NCI-H1417 treated with DMSO at 0.1 percent for 48 hours (cell line): ENCODE data around the gene CFAP68.

Experiments used
- DNase-seq: peaks from one replicate; lab custom pipeline; 2025; lab: John Stamatoyannopoulos, UW

CFAP68 gene, protein sequence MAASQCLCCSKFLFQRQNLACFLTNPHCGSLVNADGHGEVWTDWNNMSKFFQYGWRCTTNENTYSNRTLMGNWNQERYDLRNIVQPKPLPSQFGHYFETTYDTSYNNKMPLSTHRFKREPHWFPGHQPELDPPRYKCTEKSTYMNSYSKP

DNA sequence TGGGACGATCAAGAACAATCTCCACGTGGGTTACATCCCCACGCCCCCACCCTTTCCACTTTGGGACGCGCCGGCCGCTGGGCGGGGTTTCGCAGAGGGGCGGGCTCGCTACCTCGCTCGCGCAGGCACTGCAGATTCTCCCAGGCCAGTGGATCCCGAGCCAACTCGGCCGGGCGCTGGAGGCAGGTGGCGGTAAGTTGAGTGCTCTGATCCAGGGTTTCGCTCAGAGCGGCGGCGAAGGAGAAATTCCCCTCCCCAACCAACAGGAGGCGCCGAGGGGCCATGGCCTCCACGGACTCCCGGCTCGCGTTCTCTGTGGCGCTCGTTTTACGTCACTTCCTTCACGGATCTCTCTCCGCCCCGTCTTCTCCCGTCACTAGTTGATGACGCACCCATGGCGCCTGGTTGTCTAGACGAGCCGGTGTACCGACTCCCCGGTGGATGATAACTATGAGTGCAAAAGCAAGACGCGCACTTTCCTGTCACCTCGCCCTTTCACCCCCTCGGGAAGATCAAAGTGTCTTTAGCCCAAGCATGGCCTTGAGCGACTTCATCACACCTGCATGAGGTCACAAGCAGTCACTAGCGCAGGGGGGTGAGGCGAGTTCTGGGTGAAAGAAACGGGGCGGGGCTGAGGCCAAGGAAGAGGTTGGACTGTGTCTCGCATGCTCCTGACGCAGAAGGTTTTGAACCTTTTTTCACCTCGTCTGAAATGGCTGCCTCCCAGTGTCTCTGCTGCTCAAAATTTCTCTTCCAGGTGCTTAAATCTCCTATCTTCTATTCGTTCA lies at the start of gene CFAP68, which contains the start of gene FDXACB1:
Gene CFAP68 (plus strand): TSS at position 693 of the 788 bp plus-strand sequence. CDS start 20 bp downstream, at position 713.
Gene FDXACB1 (minus strand): TSS at position 317 of the 788 bp plus-strand sequence. CDS start 33 bp downstream, at position 284.
- peak; percentile 94 for DNase-seq

DNA sequence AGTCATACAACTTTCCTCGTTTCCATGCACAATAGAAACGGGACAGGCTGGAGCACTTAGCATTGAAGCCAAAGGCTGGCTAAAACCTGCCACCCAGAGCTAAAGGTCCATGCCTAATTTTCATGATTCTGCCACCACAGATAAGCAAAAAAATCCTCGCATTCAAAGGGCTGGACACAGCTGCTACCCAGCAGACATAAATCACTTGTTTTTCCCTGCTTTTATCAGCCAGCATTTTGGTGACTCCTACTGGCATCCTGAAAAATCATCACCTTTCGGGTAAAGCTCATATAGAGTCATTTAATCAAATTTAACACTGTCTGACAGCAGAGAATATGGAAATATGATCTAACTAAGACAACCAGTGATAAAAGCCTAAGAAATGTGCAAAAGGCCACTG lies 45.8 kb upstream of the CFAP68 start:
- no peak for DNase-seq

DNA sequence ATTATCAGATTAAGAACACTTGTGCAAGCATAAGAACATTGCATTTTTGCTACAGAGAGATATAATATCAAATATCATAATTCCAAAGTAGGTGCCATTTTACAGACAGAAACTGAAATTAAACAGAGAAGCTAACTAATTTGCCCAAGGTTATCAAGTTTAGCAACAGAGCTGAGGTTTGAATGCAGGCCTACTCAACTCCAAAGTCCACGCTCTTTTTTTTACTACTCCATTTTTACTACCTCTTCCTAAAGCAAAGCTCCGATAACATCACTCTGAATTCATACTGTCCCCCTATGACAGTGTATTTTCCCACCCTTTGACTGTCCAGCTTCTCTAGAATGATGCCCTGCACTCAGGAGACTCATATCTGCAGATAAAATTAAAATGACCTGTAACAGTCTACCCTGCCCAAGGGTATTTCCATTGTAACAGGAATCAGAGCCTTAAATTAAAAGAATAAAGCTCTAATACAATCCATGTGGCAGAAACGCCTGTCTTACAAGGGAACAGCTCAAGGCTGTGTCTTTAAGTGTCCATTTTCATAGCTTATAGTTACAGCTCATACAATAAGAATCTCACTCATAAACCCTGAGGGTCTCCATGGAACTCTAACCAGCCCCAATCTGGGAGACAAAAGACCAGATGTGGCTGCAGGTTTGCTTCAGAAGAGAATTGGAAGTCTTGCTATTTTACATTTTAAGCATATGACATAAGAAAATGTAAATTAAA lies 44.7 kb upstream of the CFAP68 start:
- no peak for DNase-seq

DNA sequence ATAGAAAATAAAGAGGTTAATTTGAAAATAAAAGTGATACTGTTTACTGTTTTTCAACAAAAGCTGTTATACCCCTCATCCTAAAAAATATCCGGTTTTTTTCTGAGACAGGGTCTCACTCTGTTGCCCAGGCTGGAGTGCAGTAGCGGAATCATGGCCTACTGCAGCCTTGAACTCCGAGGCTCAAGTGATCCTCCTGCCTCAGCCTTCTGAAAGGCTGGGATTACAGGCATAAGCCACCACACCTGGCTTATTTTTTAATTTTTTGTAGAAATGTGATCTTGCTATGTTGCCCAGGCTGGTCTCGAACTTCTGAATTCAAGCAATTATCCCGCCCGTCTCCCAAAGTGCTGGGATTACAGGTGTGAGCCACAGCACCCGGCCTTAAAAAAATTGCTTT lies 43.7 kb upstream of the CFAP68 start:
- no peak for DNase-seq

DNA sequence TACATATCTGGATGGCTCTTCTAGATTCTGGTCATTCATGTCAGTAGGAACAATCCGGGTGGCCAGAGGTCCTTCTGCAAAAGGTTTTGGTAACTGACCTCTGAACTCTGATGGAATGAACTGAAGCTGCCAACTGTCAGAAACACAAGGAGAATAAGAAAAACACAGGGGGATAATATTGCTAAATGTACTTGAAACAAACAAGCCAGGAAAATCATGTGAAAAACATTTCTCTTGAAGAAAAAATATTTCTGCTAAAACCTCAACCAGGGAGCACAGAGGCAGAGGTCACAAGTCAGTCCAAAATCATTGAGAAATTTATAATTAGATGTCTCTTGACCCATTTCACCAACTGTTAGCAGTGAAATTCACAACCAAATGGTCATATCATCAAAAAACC lies 43.2 kb upstream of the CFAP68 start:
- DNase-seq = no peak

DNA sequence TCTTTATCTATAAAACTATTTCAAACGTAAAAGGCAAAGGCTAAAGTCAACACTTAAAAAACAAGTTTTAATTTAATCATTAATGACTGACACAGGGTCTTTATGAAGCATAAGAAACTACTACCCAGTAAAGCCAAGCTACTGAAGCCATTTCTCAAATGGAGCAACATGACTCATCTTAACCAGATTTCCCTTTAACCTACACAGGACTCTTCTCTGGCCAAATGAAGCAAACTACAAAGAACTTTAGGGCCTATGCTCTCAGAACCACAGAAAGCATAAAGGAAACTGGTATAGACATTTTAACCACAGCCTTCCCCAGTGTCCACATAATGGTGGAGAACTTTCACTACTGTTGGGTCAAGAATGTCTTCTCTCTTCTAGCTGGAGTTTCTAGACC lies 42.6 kb upstream of the CFAP68 start:
- no peak for DNase-seq

DNA sequence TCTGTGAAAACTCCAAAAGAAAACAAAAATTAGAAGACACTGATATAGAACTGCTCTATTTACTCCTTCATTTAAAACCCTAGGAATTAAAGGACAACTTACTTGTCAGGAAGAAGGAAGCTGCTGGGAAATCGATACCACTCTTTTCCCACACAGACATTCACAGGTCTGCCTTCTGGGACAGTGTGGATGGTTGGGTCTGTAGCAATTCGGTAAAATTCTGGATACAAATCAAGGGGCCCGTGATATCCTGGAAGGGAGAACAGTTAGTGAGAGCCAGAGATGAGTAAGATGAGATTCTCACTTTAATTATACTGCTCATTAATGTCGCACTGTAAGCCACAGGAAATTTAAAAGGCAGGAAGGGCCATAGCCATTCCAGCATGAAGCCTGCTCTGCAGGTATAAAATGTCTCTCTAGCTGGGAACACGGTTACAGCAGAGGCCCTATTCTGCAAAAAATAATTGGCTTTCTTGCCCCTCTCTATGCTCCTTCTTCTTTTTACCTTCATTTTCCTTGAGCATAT lies 41.9 kb upstream of the CFAP68 start:
- no peak for DNase-seq

DNA sequence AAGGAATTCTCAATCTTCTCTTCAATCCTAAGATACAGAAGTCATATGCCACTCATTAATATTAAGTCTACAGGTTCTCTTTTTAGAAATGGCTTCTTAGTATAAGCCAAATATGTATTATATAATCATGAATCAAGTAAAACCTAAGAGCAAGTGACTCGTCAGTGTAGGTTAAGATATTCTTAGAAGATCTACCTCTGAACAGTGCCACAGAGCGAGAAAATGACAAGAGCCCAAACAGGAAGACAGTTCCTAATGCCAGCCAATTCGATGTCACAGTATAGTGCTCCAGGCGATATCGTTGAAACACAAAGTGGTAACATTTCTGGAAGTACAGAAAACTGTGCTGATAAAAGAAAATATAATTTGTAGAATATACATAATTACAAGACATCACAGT lies 41.3 kb upstream of the CFAP68 start:
- no peak for DNase-seq

DNA sequence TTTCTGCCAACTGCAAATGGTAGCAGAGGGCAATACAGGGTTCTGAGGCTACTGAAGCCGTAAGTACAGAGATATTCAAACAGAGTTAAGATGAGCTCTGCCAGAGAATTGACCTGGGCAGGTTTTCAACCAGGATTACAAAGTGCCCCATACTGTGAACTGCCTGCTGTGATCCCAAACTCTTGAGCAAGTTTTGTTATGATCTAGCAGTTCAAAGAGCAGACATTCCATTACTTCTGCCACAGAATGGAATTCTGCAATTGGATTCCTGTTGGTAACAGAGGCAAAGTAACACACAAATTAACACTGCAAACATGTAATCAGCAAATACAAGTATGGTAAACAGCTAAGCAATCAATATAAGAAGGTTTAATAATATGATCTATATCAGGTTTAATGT lies 39.2 kb upstream of the CFAP68 start:
- DNase-seq = no peak

DNA sequence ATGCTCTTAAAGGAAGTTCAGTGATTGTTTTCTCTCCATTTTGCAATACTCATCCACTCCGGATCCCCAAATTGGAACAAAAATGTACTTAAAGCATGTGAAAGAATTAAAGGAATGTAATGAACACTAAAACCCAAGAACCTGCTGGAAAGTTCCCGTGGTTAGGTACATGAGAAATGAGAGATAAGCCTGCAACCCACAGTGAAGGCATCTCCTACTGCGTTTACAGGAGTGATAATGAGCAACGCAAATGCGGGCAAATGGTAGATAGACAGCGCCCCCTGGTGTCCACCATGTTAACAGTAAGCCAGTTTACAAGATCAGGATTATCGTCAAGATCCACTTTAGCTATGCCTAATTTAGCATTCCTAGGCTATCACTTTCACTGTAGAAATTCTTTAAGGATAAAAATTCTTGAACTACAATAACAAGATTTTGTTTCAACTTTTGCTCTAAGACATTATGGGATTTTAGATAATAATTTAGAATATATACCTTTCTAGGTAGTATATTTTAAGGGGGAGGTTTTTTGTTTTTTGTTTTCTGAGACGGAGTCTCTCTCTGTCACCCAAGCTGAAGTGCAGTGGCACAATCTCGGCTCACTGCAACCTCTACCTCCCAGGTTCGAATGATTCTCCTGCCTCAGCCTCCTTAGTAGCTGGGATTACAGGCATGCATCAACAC lies 37.8 kb upstream of the CFAP68 start:
- peak; percentile 58 for DNase-seq

DNA sequence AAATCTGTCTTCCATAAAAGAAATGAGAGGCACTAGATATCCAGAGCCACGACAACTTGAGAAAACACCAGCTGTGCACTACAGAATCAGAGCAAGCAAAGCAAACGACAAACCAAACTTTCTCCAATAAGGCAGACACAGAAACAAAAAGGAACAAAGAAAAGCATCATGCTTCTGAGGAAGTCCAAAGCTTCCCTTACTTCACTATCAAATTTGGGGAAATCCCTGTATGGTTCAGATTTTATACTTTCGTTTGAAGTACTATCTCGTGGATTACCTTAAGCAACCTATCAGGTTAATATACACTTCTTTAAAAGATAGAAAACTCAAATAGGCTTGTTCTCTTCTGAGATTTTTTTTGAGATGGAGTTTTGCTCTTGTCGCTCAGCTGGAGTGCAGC lies 35.7 kb upstream of the CFAP68 start:
- no peak for DNase-seq

DNA sequence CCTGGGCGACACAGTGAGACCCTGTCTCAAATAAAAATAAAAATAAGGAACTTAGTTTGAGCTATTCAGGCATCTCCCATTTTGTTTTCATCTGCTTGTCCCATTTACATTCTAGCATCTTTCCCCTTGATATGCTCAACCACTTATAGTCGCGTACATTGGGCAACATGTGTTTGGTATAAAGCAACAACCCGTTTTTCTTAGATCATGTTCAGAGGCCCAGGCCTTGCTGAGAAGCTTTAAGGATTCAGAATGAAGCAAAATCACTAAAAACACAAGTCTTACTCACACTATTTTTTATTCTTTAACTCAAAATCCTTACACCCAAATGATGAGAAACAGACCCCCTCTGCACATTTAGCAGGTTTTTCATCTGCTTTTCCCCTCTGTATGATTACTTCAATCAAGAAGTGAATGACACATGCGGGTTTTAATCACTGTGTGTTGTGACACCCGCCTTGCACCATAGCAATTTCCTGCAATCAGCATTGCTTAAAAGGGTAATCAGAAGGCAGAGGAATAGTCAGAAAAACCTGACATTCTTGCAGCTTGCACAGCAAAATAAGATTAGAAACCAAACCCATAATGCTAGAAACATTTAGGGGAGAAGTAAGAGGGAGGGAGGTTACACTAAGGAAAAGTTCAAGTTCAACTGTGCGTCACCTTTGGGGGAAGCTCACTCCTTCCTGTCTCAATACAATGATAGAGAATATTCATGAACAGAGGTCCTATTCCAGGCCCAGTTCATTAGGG lies 33.9 kb upstream of the CFAP68 start:
- DNase-seq = no peak

DNA sequence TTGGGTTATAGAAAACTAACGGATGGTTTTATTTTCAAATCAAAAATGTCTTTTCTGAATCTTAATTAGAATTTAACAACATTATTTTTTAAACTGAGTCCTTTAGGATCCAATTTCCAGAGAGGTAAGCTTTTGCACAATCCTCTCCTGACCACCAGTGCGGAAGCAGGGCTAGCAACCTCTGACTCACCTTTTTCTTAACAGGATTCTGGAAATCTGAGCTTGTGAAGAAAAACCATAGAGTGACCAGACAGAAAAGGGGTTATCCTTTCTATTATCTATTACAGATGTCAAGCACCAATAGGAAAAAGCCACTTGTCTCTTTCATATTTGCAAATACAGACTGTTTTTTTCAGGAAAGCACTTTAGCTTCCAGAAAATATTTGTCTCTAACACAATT lies 33.3 kb upstream of the CFAP68 start:
- no peak for DNase-seq

DNA sequence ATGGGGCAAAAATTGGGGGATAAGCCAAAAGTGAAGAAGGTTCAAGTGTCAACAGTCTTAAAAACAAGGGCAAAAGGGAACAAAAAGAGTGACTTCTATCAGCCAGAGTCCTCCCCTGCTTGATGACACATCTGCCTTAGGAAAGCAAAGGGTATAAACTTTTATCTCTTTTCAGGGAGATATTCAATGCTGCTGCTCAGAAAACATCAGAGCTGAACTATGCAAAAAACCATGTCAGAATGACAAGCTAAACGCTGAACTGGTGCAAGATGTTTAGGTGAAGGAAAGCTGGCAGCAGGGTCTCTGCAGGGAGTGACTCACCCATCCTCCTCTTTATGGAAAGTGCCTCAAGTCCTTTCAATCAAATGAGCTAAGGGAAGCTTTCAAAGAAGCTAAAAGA lies 32.7 kb upstream of the CFAP68 start:
- DNase-seq = no peak

DNA sequence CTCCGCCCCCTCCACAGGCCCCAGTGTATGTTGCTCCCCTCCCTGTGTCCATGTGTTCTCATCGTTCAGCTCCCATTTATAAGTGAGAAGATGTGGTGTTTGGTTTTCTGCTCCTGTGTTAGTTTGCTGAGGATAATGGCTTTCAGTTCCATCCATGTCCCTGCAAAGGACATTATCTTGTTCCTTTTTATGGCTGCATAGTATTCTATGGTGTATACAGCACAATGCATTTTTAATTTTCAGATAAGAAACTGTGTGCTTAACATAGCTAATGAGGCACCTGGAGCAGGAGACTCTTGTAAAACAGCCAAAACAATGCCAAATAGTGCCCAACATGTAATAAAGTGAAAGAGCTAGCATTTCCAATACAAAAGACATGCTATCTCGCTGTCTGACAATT lies 29.7 kb upstream of the CFAP68 start:
- DNase-seq = no peak

DNA sequence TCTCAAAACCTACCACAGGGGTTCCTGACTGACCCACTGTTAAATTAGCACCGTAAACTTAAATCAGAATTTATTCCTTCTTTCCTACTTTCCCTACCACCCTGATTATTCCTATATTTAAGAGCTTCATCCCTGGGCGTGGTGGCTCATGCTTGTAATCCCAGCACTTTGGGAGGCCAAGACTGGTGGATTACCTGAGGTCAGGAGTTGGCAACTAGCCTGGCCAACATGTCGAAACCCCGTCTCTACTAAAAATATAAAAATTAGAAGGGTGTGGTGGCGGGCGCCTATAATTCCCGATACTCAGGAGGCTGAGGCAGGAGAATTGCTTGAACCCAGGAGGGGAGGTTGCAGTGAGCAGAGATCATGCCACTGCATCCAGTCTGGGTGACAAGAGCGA lies 28.3 kb upstream of the CFAP68 start:
- DNase-seq = no peak

DNA sequence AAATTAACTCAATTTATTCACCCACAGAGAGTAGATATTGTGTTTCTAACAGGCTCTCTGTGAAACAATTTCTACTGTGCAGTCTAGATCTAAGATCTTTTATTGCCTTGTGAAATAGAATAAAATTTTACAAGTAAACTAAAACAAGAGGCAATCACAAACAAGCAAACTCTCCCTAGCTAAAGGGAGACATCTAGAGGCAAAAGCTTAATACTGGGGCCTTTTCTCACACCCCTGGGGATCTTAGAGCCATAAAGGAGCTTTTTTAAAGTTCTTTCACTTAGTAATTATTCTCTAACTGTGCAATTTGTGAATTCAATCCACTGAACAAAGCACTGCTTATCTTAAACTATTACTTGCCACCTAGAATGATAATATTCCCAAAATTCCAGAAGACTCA lies 27.7 kb upstream of the CFAP68 start:
- no peak for DNase-seq

DNA sequence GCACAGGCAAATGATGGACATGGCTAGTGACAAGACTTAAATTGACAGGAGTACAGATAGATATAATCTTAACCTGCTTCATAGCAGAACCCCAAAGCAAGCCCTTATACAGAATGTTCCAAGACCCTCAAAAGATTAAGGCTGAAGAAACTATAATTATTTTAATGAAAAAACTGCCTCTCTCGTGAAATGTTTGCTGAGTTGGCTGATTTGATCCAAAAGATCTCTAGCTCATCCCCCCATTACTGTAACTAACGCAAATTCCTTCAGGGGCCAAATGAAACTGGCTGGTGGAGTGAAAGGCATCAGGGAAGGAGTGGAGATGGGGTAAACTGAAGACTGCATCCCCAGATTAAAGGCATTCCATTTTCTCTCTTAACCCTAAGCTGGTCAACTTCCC lies 27.2 kb upstream of the CFAP68 start:
- DNase-seq = no peak

DNA sequence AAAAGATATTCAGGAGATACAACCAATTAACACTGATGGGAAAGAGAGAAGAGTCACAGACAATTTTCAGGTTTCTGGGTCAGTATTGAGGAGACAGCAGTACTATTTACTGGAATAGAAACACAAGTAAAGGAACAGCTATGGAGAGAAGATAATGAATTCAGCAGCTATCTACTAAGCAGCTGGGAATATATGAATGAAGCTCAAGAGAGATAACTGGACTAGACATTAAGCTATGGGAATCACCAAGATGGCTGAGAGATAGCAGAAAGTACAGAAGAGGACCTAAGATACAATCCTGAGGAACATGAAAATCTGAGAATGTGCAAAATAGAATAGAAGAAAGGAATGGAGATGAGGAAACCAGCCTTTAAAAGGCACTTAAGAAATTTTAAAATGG lies 23.8 kb upstream of the CFAP68 start:
- DNase-seq = no peak

DNA sequence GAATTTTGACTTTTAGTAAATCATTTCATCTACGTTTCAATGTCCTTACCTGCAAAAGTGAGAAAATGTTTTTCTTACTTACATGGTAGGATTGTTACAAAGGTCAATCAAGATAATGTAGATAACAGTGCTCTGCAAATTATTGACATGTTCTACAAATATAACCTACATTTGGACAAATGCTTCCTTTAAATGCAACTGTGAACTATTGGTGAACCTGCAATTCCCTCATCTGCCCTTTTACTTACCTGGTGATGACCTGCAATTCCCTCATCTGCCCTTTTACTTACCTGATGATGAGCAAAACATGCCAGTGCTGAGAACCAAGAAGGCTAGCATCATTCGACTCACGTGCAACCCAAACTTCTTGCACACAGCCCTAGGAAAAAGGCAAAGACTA lies 19.1 kb upstream of the CFAP68 start:
- DNase-seq = no peak

DNA sequence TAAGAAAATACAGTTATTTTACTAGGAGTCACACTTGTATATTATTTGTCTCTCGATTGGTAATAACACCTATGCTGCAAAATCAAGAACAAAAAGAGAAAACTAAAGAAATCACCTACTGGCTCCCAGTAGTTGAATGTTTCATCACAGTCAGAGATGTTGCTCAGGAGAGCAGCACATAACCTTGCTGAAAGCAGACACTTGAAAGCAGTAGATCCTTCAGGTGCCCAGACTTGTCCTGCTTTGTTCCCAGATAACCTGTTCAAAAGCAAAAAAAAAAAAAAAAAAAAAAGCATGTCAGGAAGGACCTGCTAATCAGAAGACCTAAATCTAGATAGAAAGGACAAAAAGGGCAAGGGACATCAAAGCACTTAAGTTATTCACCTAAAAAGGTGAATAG lies 9.2 kb upstream of the CFAP68 start:
- DNase-seq = no peak

DNA sequence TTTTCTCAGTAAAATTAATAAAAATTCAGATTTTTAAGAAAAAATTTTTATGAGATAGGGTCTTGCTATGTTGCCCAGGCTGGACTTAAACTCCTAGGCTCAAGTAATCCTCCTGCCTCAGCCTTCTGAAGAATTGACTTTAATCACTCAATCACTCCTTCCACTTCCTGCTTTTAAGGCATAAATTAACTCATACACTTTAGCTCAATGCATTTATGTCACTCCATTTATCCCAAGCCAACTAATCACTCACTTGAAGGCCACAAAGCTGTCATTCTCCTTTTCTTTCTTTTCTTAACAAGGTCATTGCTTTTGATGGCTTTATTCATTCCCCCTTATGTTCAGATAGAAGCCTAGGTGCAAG lies 8.8 kb upstream of the CFAP68 start:
- no peak for DNase-seq
